Astrocyte (in vitro differentiated cells and primary cell): Measurements from ENCODE around the gene PHB1. TPM values are rescaled to one million over a fixed set of nuclear protein-coding genes. Genes with fewer than 3 reads are reported as not detected.

Experiments
- DNase-seq: peaks from one replicate; pipeline ENCODE4 v3.0.0-alpha.2; 2010; ENCODE audit warnings: low read depth
- FAIRE-seq: peaks from 2 replicates; lab custom pipeline; 2011; peaks lifted over from hg19 to GRCh38; lab: Jason Lieb, UNC
- H2AFZ ChIP-seq: 2 replicates; pipeline ENCODE4 v1.6.0; 2012; ENCODE audit warnings: low read depth, low read length, inconsistent platforms
- H3K27ac ChIP-seq: 2 replicates; pipeline ENCODE4 v1.5.1; 2011; ENCODE audit warnings: low read depth, low read length, inconsistent platforms
- H3K27me3 ChIP-seq: 2 replicates; pipeline ENCODE4 v1.6.0; 2011; ENCODE audit warnings: low read length, inconsistent platforms; ENCODE audit not compliant: insufficient read depth
- H3K36me3 ChIP-seq: 2 replicates; pipeline ENCODE4 v1.5.1; 2011; ENCODE audit warnings: low read length, inconsistent platforms; ENCODE audit not compliant: insufficient read depth
- H3K4me1 ChIP-seq: 2 replicates; pipeline ENCODE4 v1.5.1; 2011; ENCODE audit warnings: low read length, inconsistent platforms; ENCODE audit not compliant: insufficient read depth
- H3K4me2 ChIP-seq: 2 replicates; pipeline ENCODE4 v1.6.0; 2012; ENCODE audit warnings: low read length, inconsistent platforms
- H3K4me3 ChIP-seq: 2 replicates; pipeline ENCODE4 v1.5.1; 2011; ENCODE audit warnings: low read depth, mild to moderate bottlenecking, low read length, inconsistent platforms; ENCODE audit not compliant: insufficient read depth
- H3K79me2 ChIP-seq: 2 replicates; pipeline ENCODE4 v1.6.0; 2012; ENCODE audit warnings: mild to moderate bottlenecking, low read length, inconsistent platforms; ENCODE audit not compliant: insufficient read depth
- H3K9ac ChIP-seq: 2 replicates; pipeline ENCODE4 v1.6.0; 2012; ENCODE audit warnings: mild to moderate bottlenecking, low read length, inconsistent platforms
- H3K9me3 ChIP-seq: 2 replicates; pipeline ENCODE4 v1.5.1; 2012; ENCODE audit warnings: low read depth, mild to moderate bottlenecking, low read length, inconsistent platforms; ENCODE audit not compliant: insufficient read depth
- H4K20me1 ChIP-seq: 2 replicates; pipeline ENCODE4 v1.6.0; 2012; ENCODE audit warnings: low read length, inconsistent platforms; ENCODE audit not compliant: insufficient read depth
- H3K27ac Mint-ChIP-seq: one replicate; pipeline ENCODE4 v1.8.0; 2021; ENCODE audit warnings: mild to moderate bottlenecking, mixed read lengths; ENCODE audit not compliant: unreplicated experiment
- H3K27me3 Mint-ChIP-seq: one replicate; pipeline ENCODE4 v1.8.0; 2021; ENCODE audit warnings: low read depth, mixed read lengths; ENCODE audit not compliant: unreplicated experiment
- H3K36me3 Mint-ChIP-seq: one replicate; pipeline ENCODE4 v1.8.0; 2021; ENCODE audit warnings: low read depth, mixed read lengths; ENCODE audit not compliant: unreplicated experiment
- H3K4me1 Mint-ChIP-seq: one replicate; pipeline ENCODE4 v1.8.0; 2021; ENCODE audit warnings: low read depth, mixed read lengths; ENCODE audit not compliant: unreplicated experiment
- H3K4me3 Mint-ChIP-seq: one replicate; pipeline ENCODE4 v1.8.0; 2021; ENCODE audit warnings: mild to moderate bottlenecking, moderate library complexity, mixed read lengths; ENCODE audit not compliant: unreplicated experiment
- H3K9me3 Mint-ChIP-seq: one replicate; pipeline ENCODE4 v1.8.0; 2021; ENCODE audit warnings: mild to moderate bottlenecking, mixed read lengths; ENCODE audit not compliant: unreplicated experiment
- EZH2 ChIP-seq: IDR thresholded peaks from 2 replicates; pipeline ENCODE4 v1.6.1; 2012; ENCODE audit warnings: mild to moderate bottlenecking, low read length, inconsistent platforms; ENCODE audit not compliant: insufficient read depth
- total RNA-seq: library from RNA; stranded (reverse); gene quantifications from 2 replicates; pipeline ENCODE4 v1.2.1, GENCODE V29; 2021
- TF ChIP-seq, protein P1 (sequence below): IDR thresholded peaks from 2 replicates; pipeline ENCODE4 v1.5.1; 2011; ENCODE audit warnings: low read depth, mild to moderate bottlenecking, inconsistent platforms, low read length, moderate library complexity; ENCODE audit not compliant: insufficient read depth

The PHB1 gene
- total RNA-seq, 1 donor from 2014 or later: 227 TPM

DNA sequence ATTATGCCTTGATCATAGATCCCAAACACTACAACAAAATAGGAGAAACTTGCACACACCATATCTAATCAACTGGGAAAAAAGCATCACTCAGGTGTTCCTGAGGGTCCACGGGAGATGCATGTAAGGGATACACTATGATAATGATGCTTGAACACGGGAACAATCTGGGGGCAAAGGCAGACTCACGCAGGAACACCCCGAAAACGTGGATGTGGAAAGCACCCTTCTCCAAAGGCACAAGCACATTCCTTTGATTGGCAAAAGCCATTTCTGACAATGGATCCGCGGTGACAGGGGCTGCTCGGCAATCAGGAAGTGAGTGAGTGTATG, 53.9 kb downstream of the PHB1 start:
- peaks cover 52% of the 10 kb centered on the region for H4K20me1 ChIP-seq
- Mint-ChIP-seq H3K9me3 (no peaks in the 10 kb centered on the region), H3K4me3 (peak overlapping the region; percentile 97), H3K27ac (peak overlapping the region; percentile 95), H3K36me3 (no peaks in the 10 kb centered on the region), H3K4me1 (peaks cover 33% of the 10 kb centered on the region), H3K27me3 (no peaks in the 10 kb centered on the region)
- peak overlapping the region; percentile 77 for H3K4me3 ChIP-seq
- H3K27me3 ChIP-seq: no peaks in the 10 kb centered on the region
- H3K4me1 ChIP-seq: peaks cover 10% of the 10 kb centered on the region
- no peaks in the 10 kb centered on the region for H3K36me3 ChIP-seq
- FAIRE-seq (no peak), DNase-seq (no peak)
- H3K79me2 ChIP-seq: peaks cover 55% of the 10 kb centered on the region
- H3K9ac ChIP-seq: peak overlapping the region; percentile 91
- peak overlapping the region; percentile 73 for H3K27ac ChIP-seq
- H3K4me2 ChIP-seq: peak overlapping the region; percentile 92
- TF ChIP-seq, protein P1, sequence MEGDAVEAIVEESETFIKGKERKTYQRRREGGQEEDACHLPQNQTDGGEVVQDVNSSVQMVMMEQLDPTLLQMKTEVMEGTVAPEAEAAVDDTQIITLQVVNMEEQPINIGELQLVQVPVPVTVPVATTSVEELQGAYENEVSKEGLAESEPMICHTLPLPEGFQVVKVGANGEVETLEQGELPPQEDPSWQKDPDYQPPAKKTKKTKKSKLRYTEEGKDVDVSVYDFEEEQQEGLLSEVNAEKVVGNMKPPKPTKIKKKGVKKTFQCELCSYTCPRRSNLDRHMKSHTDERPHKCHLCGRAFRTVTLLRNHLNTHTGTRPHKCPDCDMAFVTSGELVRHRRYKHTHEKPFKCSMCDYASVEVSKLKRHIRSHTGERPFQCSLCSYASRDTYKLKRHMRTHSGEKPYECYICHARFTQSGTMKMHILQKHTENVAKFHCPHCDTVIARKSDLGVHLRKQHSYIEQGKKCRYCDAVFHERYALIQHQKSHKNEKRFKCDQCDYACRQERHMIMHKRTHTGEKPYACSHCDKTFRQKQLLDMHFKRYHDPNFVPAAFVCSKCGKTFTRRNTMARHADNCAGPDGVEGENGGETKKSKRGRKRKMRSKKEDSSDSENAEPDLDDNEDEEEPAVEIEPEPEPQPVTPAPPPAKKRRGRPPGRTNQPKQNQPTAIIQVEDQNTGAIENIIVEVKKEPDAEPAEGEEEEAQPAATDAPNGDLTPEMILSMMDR: no peak
- no peak for TF ChIP-seq EZH2
- H2AFZ ChIP-seq: peak overlapping the region; percentile 42
- no peaks in the 10 kb centered on the region for H3K9me3 ChIP-seq

DNA sequence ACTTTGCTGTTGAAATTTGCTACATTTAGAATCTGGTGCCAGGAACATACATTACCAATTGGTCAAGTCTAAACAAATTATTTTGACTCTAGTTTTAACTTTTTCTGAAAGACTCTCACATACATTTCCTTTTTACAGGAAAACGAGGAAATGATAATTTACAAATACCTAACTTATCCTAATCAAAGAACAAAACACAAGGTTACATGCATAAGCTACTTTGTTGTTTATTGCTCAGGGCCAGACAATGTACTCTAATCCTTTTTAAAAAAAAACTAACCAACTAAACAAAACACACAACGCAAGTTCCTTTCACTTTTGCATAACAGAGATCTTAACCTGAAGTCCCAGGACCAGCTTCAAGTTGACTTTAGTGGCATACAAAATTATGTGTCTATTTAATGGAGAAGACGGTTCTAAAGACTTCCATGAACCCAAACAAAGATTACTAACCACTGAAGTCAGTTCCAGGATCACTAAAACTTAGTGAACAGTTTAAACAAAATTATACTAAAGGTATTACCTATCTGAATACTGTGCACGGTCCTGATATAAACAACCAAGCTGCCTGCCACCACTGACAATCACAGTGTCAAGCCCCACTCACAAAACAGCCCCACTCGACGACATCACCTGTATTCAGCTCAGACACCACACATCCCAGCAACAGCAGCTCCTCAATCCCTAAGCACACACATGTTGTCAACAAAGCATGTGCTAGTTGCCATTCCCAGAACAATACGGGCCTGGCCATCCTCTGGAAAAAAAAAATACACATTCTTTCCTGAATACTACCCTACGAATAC, 54.5 kb downstream of the PHB1 start:
- Histone ChIP-seq H2AFZ (peak overlapping the region; percentile 42), H3K4me1 (peaks cover 10% of the 10 kb centered on the region), H3K4me2 (peak overlapping the region; percentile 92), H3K36me3 (no peaks in the 10 kb centered on the region), H3K27me3 (no peaks in the 10 kb centered on the region), H4K20me1 (peaks cover 52% of the 10 kb centered on the region), H3K9ac (peak overlapping the region; percentile 91), H3K79me2 (peaks cover 58% of the 10 kb centered on the region), H3K27ac (no peak overlapping the region), H3K4me3 (peak overlapping the region; percentile 77), H3K9me3 (no peaks in the 10 kb centered on the region)
- H3K27ac Mint-ChIP-seq: peak overlapping the region; percentile 95
- H3K4me3 Mint-ChIP-seq: peak overlapping the region; percentile 97
- no peak for TF ChIP-seq EZH2
- TF ChIP-seq, protein P1: no peak
- H3K9me3 Mint-ChIP-seq: no peaks in the 10 kb centered on the region
- H3K4me1 Mint-ChIP-seq: peaks cover 33% of the 10 kb centered on the region
- no peaks in the 10 kb centered on the region for H3K36me3 Mint-ChIP-seq
- H3K27me3 Mint-ChIP-seq: no peaks in the 10 kb centered on the region
- DNase-seq (no peak), FAIRE-seq (no peak)

DNA sequence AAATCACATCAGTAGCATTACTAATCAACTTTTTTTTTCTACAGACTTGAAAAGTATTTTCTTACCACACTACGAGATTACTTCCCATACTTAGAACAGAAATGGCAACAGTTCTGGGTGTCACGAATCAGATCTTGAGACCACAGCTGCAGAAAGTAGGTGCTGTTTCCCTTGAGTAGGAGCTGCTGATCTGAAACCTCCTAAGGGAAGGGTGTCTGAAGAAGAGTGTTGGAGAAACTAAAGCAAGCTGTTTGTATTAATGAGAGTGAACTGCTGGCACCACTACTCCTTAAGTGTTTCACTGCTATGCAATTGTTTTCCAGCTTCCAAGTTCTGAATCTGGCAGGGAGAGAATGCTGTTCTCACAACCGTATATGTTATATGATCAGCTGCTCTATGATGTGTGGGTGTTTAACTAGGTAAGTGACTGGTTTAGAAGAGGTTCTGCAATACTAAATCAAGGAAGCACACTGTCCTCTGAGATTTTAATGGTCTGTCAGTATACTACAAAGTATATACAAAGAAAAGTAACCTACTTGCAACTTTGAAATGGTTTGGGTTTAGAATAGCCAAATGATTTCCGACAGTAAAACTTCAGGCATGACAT, 55.9 kb downstream of the PHB1 start:
- no peaks in the 10 kb centered on the region for H3K9me3 Mint-ChIP-seq
- Histone ChIP-seq H3K27me3 (no peaks in the 10 kb centered on the region), H3K4me1 (peaks cover 10% of the 10 kb centered on the region), H3K9me3 (no peaks in the 10 kb centered on the region), H3K9ac (no peak overlapping the region), H3K4me3 (no peak overlapping the region), H3K79me2 (peaks cover 70% of the 10 kb centered on the region), H4K20me1 (peaks cover 61% of the 10 kb centered on the region), H2AFZ (no peak overlapping the region), H3K27ac (no peak overlapping the region), H3K4me2 (no peak overlapping the region), H3K36me3 (no peaks in the 10 kb centered on the region)
- DNase-seq: no peak
- TF ChIP-seq, protein P1: no peak
- no peak for TF ChIP-seq EZH2
- no peaks in the 10 kb centered on the region for H3K27me3 Mint-ChIP-seq
- FAIRE-seq: no peak
- no peak overlapping the region for H3K4me3 Mint-ChIP-seq
- H3K4me1 Mint-ChIP-seq: peaks cover 33% of the 10 kb centered on the region
- H3K27ac Mint-ChIP-seq: no peak overlapping the region
- no peaks in the 10 kb centered on the region for H3K36me3 Mint-ChIP-seq
